Measurements from ENCODE around the gene HBG2.

DNA sequence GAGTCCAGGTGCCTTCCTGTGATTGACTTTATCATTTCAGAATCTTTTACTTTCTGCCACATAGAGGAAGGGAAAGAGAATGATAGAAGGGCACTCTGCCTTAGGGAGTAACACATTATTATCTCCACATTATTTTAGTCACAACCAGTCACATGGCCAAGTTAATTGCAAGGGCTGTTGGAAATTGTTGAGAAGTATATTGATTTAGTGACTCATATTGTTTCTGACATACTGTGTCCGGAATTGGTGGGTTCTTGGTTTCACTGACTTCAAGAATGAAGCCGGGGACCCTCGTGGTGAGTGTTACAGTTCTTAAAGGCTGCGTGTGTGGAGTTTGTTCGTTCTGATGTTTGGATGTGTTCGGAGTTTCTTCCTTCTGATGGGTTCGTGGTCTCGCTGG, 38.4 kb upstream of the HBG2 start:
- TF ChIP-seq, protein P1, sequence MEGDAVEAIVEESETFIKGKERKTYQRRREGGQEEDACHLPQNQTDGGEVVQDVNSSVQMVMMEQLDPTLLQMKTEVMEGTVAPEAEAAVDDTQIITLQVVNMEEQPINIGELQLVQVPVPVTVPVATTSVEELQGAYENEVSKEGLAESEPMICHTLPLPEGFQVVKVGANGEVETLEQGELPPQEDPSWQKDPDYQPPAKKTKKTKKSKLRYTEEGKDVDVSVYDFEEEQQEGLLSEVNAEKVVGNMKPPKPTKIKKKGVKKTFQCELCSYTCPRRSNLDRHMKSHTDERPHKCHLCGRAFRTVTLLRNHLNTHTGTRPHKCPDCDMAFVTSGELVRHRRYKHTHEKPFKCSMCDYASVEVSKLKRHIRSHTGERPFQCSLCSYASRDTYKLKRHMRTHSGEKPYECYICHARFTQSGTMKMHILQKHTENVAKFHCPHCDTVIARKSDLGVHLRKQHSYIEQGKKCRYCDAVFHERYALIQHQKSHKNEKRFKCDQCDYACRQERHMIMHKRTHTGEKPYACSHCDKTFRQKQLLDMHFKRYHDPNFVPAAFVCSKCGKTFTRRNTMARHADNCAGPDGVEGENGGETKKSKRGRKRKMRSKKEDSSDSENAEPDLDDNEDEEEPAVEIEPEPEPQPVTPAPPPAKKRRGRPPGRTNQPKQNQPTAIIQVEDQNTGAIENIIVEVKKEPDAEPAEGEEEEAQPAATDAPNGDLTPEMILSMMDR (conservative IDR thresholded peaks at IDR 0.05; ENCODE audit: low read length): no peak
- no peak for TF ChIP-seq EZH2phosphoT487 (IDR thresholded peaks at IDR 0.05; ENCODE audit: borderline replicate concordance)

Measured in Loucy (cell line).